HepG2 (cell line): Measurements from ENCODE around the gene ARRDC3. TPM values are rescaled to one million over a fixed set of nuclear protein-coding genes. Genes with fewer than 3 reads are reported as not detected.
A peak's percentile ranks its signal among the peaks of the same experiment; 100 is the strongest.

ENCODE experiments used
- AGO2 ChIP-seq: fragments of 200-400 bp; formaldehyde crosslinking; optimal IDR thresholded peaks from 2 replicates; pipeline ENCODE3; 2017; ENCODE audit warnings: mild to moderate bottlenecking, low read depth, low read length, moderate library complexity
- ARID2 ChIP-seq: sonication (generic); formaldehyde crosslinking; IDR thresholded peaks from 2 replicates; pipeline ENCODE4 v1.8.1; 2022; ENCODE audit warnings: mild to moderate bottlenecking, missing genetic modification reagents, borderline replicate concordance
- CREM ChIP-seq, 2 experiments: sonication (generic) in 1 of 2; formaldehyde crosslinking in 1 of 2; IDR thresholded peaks; 2 replicates each; pipeline versions ENCODE4 v1.4.0 to v1.6.1; 2016 to 2020; ENCODE audit warnings: antibody characterized with exemption in 1 of 2, mild to moderate bottlenecking in 1 of 2, missing genetic modification reagents in 1 of 2
- E2F5 ChIP-seq: sonication (generic); formaldehyde crosslinking; conservative IDR thresholded peaks from 2 replicates; pipeline ENCODE4 v1.4.0; 2020; ENCODE audit warnings: missing genetic modification reagents
- EEA1 ChIP-seq: sonication (generic); formaldehyde crosslinking; IDR thresholded peaks from 2 replicates; pipeline ENCODE4 v1.5.1; 2020; ENCODE audit warnings: mild to moderate bottlenecking, missing genetic modification reagents, borderline replicate concordance
- GLI4 ChIP-seq: sonication (generic); formaldehyde crosslinking; IDR thresholded peaks from 2 replicates; pipeline ENCODE4 v1.5.1; 2020; ENCODE audit warnings: missing genetic modification reagents, mild to moderate bottlenecking, moderate library complexity, borderline replicate concordance
- HDAC2 ChIP-seq: sonication (generic); formaldehyde crosslinking; IDR thresholded peaks from 2 replicates; pipeline ENCODE4 v1.4.0; 2020; ENCODE audit warnings: missing genetic modification reagents
- KAT2B ChIP-seq: fragments of 150-350 bp; IDR thresholded peaks from 2 replicates; pipeline ENCODE4 v1.6.1; 2014; ENCODE audit warnings: low read depth, low read length, borderline replicate concordance
- KLF11 ChIP-seq: IDR thresholded peaks from 2 replicates; pipeline ENCODE4 v1.6.1; 2016; ENCODE audit warnings: missing compliant biosample characterization
- MED13 ChIP-seq: sonication (generic); formaldehyde crosslinking; IDR thresholded peaks from 2 replicates; pipeline ENCODE4 v1.5.0; 2020; ENCODE audit warnings: missing genetic modification reagents
- NFYC ChIP-seq: IDR thresholded peaks from 2 replicates; pipeline ENCODE4 v1.6.1; 2016; ENCODE audit warnings: missing genetic modification reagents, missing compliant biosample characterization
- PAX8 ChIP-seq: sonication (generic); formaldehyde crosslinking; IDR thresholded peaks from 2 replicates; pipeline ENCODE4 v1.8.0; 2022; ENCODE audit warnings: mild to moderate bottlenecking, missing genetic modification reagents, borderline replicate concordance
- PRDM4 ChIP-seq: sonication (generic); formaldehyde crosslinking; IDR thresholded peaks from 2 replicates; pipeline ENCODE4 v1.9.0; 2021; ENCODE audit warnings: missing genetic modification reagents, borderline replicate concordance
- RELA ChIP-seq: sonication (generic); formaldehyde crosslinking; IDR thresholded peaks from 2 replicates; pipeline ENCODE4 v1.4.0; 2020; ENCODE audit warnings: missing genetic modification reagents
- SP5 ChIP-seq: IDR thresholded peaks from 2 replicates; pipeline ENCODE4 v1.6.1; 2016; ENCODE audit warnings: low read depth, borderline replicate concordance
- TEF ChIP-seq: sonication (generic); formaldehyde crosslinking; IDR thresholded peaks from 2 replicates; pipeline ENCODE4 v1.5.0; 2020; ENCODE audit warnings: missing genetic modification reagents
- ZFP91 ChIP-seq: sonication (generic); formaldehyde crosslinking; IDR thresholded peaks from 2 replicates; pipeline ENCODE4 v1.9.0; 2022; ENCODE audit warnings: missing genetic modification reagents, mild to moderate bottlenecking, borderline replicate concordance
- ZNF251 ChIP-seq: sonication (generic); formaldehyde crosslinking; IDR thresholded peaks from 2 replicates; pipeline ENCODE4 v1.9.0; 2021; ENCODE audit warnings: mild to moderate bottlenecking, missing genetic modification reagents
- ZNF331 ChIP-seq: sonication (generic); formaldehyde crosslinking; IDR thresholded peaks from 2 replicates; pipeline ENCODE4 v1.4.0; 2020; ENCODE audit warnings: missing genetic modification reagents
- ZNF33B ChIP-seq: sonication (generic); formaldehyde crosslinking; IDR thresholded peaks from 2 replicates; pipeline ENCODE4 v1.5.1; 2020; ENCODE audit warnings: mild to moderate bottlenecking, missing genetic modification reagents
- ZNF430 ChIP-seq: sonication (generic); formaldehyde crosslinking; IDR thresholded peaks from 2 replicates; pipeline ENCODE4 v1.9.0; 2021; ENCODE audit warnings: mild to moderate bottlenecking, missing genetic modification reagents
- polyA plus RNA-seq, 8 experiments: library from polyadenylated mRNA; depleted of rRNA in 3 of 8; stranded (reverse) in 7 of 8; unstranded in 1 of 8; fragments of >200 nt; fragmentation: Illumina TruSeq in 4 of 8; extraction: Trizol in 4 of 8; gene quantifications; 2 replicates each; pipeline versions ENCODE4 v1.2.1 to v1.2.3, GENCODE V29; 2011 to 2016; ENCODE audit warnings: low read depth in 4 of 8, missing spikeins in 1 of 8, mixed read lengths in 1 of 8; ENCODE audit not compliant: insufficient read depth in 1 of 8
- total RNA-seq, 5 experiments: library from RNA; depleted of rRNA; stranded (reverse); fragments of >200 nt; fragmentation: Illumina TruSeq; extraction: Trizol; gene quantifications; 2 replicates each; pipeline ENCODE4 v1.2.3, GENCODE V29; 2016; ENCODE audit warnings: low read depth in 1 of 5
- TF ChIP-seq, protein P1 (sequence below): IDR thresholded peaks from 2 replicates; pipeline ENCODE4 v1.6.1; 2018; ENCODE audit warnings: missing genetic modification reagents, mild to moderate bottlenecking, missing compliant biosample characterization

The ARRDC3 gene
- total and polyA plus RNA-seq, 2 of the 13 experiments (the other 11 are each of a cell fraction or from before 2014, with no cell fraction given), result 3.4 to 24.4 TPM

GRCh38 chr5:91383027-91383955 is at the start of gene ARRDC3 (continued):
- no peak for TF ChIP-seq E2F5 (CRISPR knock-in tag)
- no peak for TF ChIP-seq PRDM4
- TF ChIP-seq ZNF251 (CRISPR knock-in tag), result no peak
- no peak for TF ChIP-seq CREM (IDR thresholded peaks at IDR 0.05)
- TF ChIP-seq CREM (CRISPR knock-in tag; IDR thresholded peaks at IDR 0.05), result no peak
- TF ChIP-seq KLF11 (CRISPR knock-in tag), result no peak; the same call in 1 of the 2 replicates
- TF ChIP-seq ZFP91 (CRISPR knock-in tag), result peak; percentile 97
- no peak for TF ChIP-seq SP5 (CRISPR knock-in tag)
- TF ChIP-seq KAT2B, result no peak
- TF ChIP-seq, protein P1, sequence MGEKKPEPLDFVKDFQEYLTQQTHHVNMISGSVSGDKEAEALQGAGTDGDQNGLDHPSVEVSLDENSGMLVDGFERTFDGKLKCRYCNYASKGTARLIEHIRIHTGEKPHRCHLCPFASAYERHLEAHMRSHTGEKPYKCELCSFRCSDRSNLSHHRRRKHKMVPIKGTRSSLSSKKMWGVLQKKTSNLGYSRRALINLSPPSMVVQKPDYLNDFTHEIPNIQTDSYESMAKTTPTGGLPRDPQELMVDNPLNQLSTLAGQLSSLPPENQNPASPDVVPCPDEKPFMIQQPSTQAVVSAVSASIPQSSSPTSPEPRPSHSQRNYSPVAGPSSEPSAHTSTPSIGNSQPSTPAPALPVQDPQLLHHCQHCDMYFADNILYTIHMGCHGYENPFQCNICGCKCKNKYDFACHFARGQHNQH, result peak; percentile 27; the same call in 1 of the 2 replicates
- peak; percentile 36; the same call in 1 of the 2 replicates for TF ChIP-seq HDAC2 (CRISPR knock-in tag)
- no peak for TF ChIP-seq EEA1 (CRISPR knock-in tag)
- no peak for TF ChIP-seq RELA
- TF ChIP-seq TEF (CRISPR knock-in tag), result no peak
- TF ChIP-seq PAX8 (CRISPR knock-in tag), result peak; percentile 93; the same call in 1 of the 2 replicates
- no peak; the same call in 1 of the 2 replicates for TF ChIP-seq ZNF331 (CRISPR knock-in tag)
- no peak for TF ChIP-seq ARID2 (CRISPR knock-in tag)
- no peak for TF ChIP-seq ZNF430
- peak; percentile 80 for TF ChIP-seq NFYC
- TF ChIP-seq GLI4 (CRISPR knock-in tag), result no peak
- no peak for TF ChIP-seq MED13 (CRISPR knock-in tag)
- TF ChIP-seq AGO2, result no peak
- no peak for TF ChIP-seq ZNF33B (CRISPR knock-in tag)
